DND-41 (cell line): ENCODE data around the gene MTF1.

Experiments used
- EZH2 ChIP-seq: IDR thresholded peaks from 3 replicates; pipeline ENCODE4 v1.6.1; 2012; ENCODE audit warnings: borderline replicate concordance, low read depth, mild to moderate bottlenecking, moderate library complexity, low read length, inconsistent platforms; ENCODE audit not compliant: severe bottlenecking
- TF ChIP-seq, protein P1 (sequence below): IDR thresholded peaks from 2 replicates; pipeline ENCODE4 v1.5.1; 2012; ENCODE audit warnings: borderline replicate concordance, low read length, moderate library complexity, mild to moderate bottlenecking; ENCODE audit not compliant: poor library complexity, severe bottlenecking; ENCODE audit errors: extremely low read depth

DNA sequence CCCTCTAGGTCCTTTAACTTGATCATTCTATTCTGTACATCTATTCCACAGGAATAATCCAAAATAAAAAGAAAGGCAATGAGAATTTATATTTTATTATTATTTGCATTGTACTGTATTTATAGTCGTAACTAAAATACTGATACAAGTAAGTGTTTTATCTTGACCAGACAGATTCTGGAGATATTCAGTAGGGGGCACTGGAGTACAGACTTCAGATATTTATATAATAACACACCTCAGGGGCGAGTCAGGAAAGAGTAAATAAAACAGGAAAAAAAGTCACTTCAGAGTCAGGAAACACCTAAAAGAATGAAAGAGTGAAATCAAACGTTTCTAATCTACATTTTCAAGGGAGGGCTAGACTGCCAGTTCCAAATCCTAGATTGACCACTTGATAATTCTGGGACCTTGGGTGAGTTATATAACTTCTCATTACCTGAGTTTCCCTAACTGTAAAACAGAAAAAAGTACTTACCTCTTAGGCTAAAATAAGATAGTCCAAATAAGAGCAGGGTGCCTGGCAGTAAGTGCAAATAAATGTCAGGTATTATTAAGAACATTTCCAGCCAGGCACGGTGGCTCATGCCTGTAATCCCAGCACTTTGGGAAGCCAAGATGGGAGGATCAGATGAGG is 31.1 kb upstream of the MTF1 start:
- TF ChIP-seq, protein P1, sequence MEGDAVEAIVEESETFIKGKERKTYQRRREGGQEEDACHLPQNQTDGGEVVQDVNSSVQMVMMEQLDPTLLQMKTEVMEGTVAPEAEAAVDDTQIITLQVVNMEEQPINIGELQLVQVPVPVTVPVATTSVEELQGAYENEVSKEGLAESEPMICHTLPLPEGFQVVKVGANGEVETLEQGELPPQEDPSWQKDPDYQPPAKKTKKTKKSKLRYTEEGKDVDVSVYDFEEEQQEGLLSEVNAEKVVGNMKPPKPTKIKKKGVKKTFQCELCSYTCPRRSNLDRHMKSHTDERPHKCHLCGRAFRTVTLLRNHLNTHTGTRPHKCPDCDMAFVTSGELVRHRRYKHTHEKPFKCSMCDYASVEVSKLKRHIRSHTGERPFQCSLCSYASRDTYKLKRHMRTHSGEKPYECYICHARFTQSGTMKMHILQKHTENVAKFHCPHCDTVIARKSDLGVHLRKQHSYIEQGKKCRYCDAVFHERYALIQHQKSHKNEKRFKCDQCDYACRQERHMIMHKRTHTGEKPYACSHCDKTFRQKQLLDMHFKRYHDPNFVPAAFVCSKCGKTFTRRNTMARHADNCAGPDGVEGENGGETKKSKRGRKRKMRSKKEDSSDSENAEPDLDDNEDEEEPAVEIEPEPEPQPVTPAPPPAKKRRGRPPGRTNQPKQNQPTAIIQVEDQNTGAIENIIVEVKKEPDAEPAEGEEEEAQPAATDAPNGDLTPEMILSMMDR = peak; percentile 55
- no peak for TF ChIP-seq EZH2
